Transverse colon (tissue), 4 donors: ENCODE measurements around the gene KCNH1. TPM values are rescaled to one million over a fixed set of nuclear protein-coding genes. Genes with fewer than 3 reads are reported as not detected.

Source experiments
- DNase-seq: peaks from one replicate; pipeline ENCODE4 v3.0.0-alpha.2; 2019
- H3K27ac ChIP-seq, 4 donors: fragments of 200-600 bp; sonication (generic); 2 replicates each; pipeline ENCODE4 v1.5.1; 2016 to 2018; ENCODE audit warnings: inconsistent platforms in 4 of 4
- H3K27me3 ChIP-seq: fragments of 200-600 bp; sonication (generic); 2 replicates; pipeline ENCODE4 v1.5.1; 2017; ENCODE audit warnings: inconsistent platforms
- H3K36me3 ChIP-seq, 4 donors: fragments of 200-600 bp; sonication (generic); 2 replicates each; pipeline ENCODE4 v1.5.1; 2017 to 2019; ENCODE audit warnings: inconsistent platforms in 4 of 4
- H3K4me1 ChIP-seq, 4 donors: fragments of 200-600 bp; sonication (generic); 2 replicates each; pipeline ENCODE4 v1.5.1; 2017 to 2020; ENCODE audit warnings: inconsistent platforms in 4 of 4
- H3K4me3 ChIP-seq, 4 donors: fragments of 200-600 bp; sonication (generic); 1 replicate in 1 of 4; 2 replicates in 3 of 4; pipeline versions ENCODE4 v1.5.1 to v1.6.1; 2017 to 2019; ENCODE audit warnings: inconsistent platforms in 4 of 4
- H3K9me3 ChIP-seq, 2 donors: fragments of 200-600 bp; sonication (generic); 2 replicates each; pipeline ENCODE4 v1.5.1; 2017 to 2019; ENCODE audit warnings: inconsistent platforms in 2 of 2
- EP300 ChIP-seq: sonication (generic); formaldehyde crosslinking; IDR thresholded peaks from one replicate; pipeline ENCODE4 v1.6.1; 2017; ENCODE audit warnings: antibody characterized with exemption, low read depth
- POLR2A ChIP-seq: fragments of 450-650 bp; IDR thresholded peaks from one replicate; pipeline ENCODE4 v1.6.1; 2016; ENCODE audit warnings: antibody characterized with exemption, mild to moderate bottlenecking, moderate library complexity
- POLR2AphosphoS5 ChIP-seq, 3 donors: sonication (generic); formaldehyde crosslinking; IDR thresholded peaks; one replicate each; pipeline ENCODE4 v1.6.1; 2016; ENCODE audit warnings: antibody characterized with exemption in 3 of 3
- WGBS, 2 donors: methylation state at CpG; one replicate each; pipeline ENCODE4 v1.1.5; 2018; ENCODE audit warnings: low coverage in 1 of 2; 5-methylcytosine and 5-hydroxymethylcytosine counted together
- in situ Hi-C, 4 donors: fragments of 200-750 bp; cut with MboI; loops; one replicate each; pipeline versions ENCODE4 v1.15.0 to v1.15.1; 2017; ENCODE audit warnings: low sequenced_read_pairs in 3 of 4, low pct_ligation_motif_present in 1 of 4, low pct_unique_long_range_greater_than_20kb in 1 of 4
- intact Hi-C: fragments of 100-400 bp; cut with DNase I; formaldehyde crosslinking; loops from one replicate; pipeline ENCODE4 v1.15.1; 2023; ENCODE audit warnings: low total_unique reads
- total RNA-seq, 4 donors: library from RNA; depleted of rRNA; stranded (reverse); fragments of >200 nt; gene quantifications; one replicate each; pipeline ENCODE4 v1.1.0, GENCODE V29; 2016
- TF ChIP-seq, protein P1 (sequence below), 5 experiments: fragments of 200-600 bp in 3 of 5; fragments of 450-650 bp in 2 of 5; sonication (generic) in 3 of 5; IDR thresholded peaks; 1 replicate in 2 of 5; 2 replicates in 3 of 5; pipeline ENCODE4 v1.5.1; 2016 to 2017; ENCODE audit warnings: antibody characterized with exemption in 5 of 5, inconsistent platforms in 3 of 5, mild to moderate bottlenecking in 2 of 5, moderate library complexity in 1 of 5

The KCNH1 gene
- total RNA-seq, 4 donors from 2014 or later, result 0.55 to 9.4 (median 2.2) TPM

DNA sequence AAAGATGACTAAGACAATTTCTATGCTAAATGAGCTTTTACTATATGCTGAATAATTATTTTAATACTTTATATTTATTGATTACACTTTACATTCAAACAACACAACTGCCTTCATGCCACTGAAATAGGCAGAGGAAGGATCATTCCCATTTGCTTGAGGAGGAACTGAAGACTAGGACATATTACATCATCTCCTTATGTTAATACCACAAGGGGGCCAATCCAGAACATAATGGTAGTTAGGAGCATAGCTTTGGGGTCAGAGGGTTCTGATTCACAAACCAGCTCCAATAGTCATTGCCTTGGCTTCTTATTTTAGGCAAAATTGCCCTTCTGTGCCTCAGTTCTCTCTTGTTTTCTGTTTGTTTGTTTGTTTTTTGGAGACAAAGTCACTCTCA is 306.5 kb downstream of the KCNH1 start:
- Histone ChIP-seq H3K9me3 (no peaks in the 10 kb centered on the region), H3K27ac (no peak overlapping the region), H3K4me3 (no peak overlapping the region), H3K27me3 (no peaks in the 10 kb centered on the region), H3K36me3 (no peaks in the 10 kb centered on the region), H3K4me1 (no peaks in the 10 kb centered on the region)
- DNase-seq, result no peak
- intact Hi-C loops, result no loop called here
- TF ChIP-seq, protein P1, sequence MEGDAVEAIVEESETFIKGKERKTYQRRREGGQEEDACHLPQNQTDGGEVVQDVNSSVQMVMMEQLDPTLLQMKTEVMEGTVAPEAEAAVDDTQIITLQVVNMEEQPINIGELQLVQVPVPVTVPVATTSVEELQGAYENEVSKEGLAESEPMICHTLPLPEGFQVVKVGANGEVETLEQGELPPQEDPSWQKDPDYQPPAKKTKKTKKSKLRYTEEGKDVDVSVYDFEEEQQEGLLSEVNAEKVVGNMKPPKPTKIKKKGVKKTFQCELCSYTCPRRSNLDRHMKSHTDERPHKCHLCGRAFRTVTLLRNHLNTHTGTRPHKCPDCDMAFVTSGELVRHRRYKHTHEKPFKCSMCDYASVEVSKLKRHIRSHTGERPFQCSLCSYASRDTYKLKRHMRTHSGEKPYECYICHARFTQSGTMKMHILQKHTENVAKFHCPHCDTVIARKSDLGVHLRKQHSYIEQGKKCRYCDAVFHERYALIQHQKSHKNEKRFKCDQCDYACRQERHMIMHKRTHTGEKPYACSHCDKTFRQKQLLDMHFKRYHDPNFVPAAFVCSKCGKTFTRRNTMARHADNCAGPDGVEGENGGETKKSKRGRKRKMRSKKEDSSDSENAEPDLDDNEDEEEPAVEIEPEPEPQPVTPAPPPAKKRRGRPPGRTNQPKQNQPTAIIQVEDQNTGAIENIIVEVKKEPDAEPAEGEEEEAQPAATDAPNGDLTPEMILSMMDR (IDR thresholded peaks at IDR 0.05), result no peak
- TF ChIP-seq EP300, result no peak
- no peak for TF ChIP-seq POLR2AphosphoS5 (IDR thresholded peaks at IDR 0.05)
- no peak for TF ChIP-seq POLR2A
- in situ Hi-C loops, result no loop called here

- H3K27me3 ChIP-seq, result no peaks in the 10 kb centered on the region
- no peak overlapping the region for H3K4me3 ChIP-seq
- in situ Hi-C loops (no loop called here), intact Hi-C loops (no loop called here)
- no peak for DNase-seq
- no peak overlapping the region for H3K27ac ChIP-seq
- WGBS, 2 donors, result 90 to 95% methylated on average over 4 to 5 of the region's 5 CpGs
- no peaks in the 10 kb centered on the region for H3K4me1 ChIP-seq
- TF ChIP-seq POLR2A (no peak), POLR2AphosphoS5 (IDR thresholded peaks at IDR 0.05) (no peak), EP300 (no peak)
- TF ChIP-seq, protein P1 (IDR thresholded peaks at IDR 0.05), result no peak
- no peaks in the 10 kb centered on the region for H3K36me3 ChIP-seq
- no peaks in the 10 kb centered on the region for H3K9me3 ChIP-seq
These were observed 307.3 kb downstream of the KCNH1 start for GRCh38 chr1:210826686-210827085.

DNA sequence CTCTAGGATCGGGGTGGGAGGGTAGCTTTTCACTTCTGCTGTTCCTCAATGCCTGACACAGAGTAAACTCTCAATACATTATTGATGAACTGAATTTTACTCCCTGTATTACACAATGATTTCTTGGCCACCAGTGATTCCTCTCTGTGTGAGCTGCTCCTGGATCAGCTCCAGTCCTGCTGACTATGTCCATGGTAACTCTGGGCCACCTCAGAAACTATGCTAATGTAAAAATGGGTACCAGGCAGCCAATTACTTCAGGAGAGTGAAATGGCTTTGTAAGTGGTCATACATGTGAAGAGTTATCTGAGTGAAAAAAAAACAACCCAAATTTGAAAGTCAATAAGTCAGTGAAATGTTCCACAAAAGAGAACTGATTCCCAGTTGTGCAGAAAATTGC is 311.0 kb downstream of the KCNH1 start:
- Histone ChIP-seq H3K27ac (no peak overlapping the region), H3K4me3 (no peak overlapping the region), H3K9me3 (no peaks in the 10 kb centered on the region), H3K4me1 (no peaks in the 10 kb centered on the region), H3K36me3 (no peaks in the 10 kb centered on the region), H3K27me3 (no peaks in the 10 kb centered on the region)
- in situ Hi-C loops (no loop called here), intact Hi-C loops (no loop called here)
- no peak for DNase-seq
- 56% methylated on average over 1 of the region's 1 CpG; no CpG with 5 or more reads in 1 of the 2 donors for WGBS, 2 donors
- no peak for TF ChIP-seq POLR2AphosphoS5 (IDR thresholded peaks at IDR 0.05)
- TF ChIP-seq, protein P1 (IDR thresholded peaks at IDR 0.05), result no peak

GRCh38 chr1:210822241-210822640 is 311.7 kb downstream of the KCNH1 start:
- intact Hi-C loops (no loop called here), in situ Hi-C loops (no loop called here)
- WGBS, 2 donors, result 77 to 95% methylated on average over 2 of the region's 2 CpGs
- DNase-seq, result no peak
- no peak for TF ChIP-seq POLR2A
- no peak for TF ChIP-seq POLR2AphosphoS5 (IDR thresholded peaks at IDR 0.05)
- TF ChIP-seq EP300, result no peak
- TF ChIP-seq, protein P1 (IDR thresholded peaks at IDR 0.05), result no peak
- no peak overlapping the region for H3K27ac ChIP-seq
- no peaks in the 10 kb centered on the region for H3K36me3 ChIP-seq
- H3K4me3 ChIP-seq, result no peak overlapping the region
- no peaks in the 10 kb centered on the region for H3K4me1 ChIP-seq
- H3K27me3 ChIP-seq, result no peaks in the 10 kb centered on the region
- no peaks in the 10 kb centered on the region for H3K9me3 ChIP-seq
